CD4-positive, alpha-beta T cell (primary cell): ENCODE results near the gene FAM53A. TPM values are rescaled to one million over a fixed set of nuclear protein-coding genes. Genes with fewer than 3 reads are reported as not detected.

Experiments used
- ATAC-seq: fragments of 200-7000 bp; cut with Tn5 transposase; one replicate; pipeline ENCODE4 v1.10.0; 2022; ENCODE audit warnings: mild to moderate bottlenecking; ENCODE audit not compliant: poor library complexity
- CTCF ChIA-PET: fragments of 350-600 bp; sonication (Branson Sonifier 250); formaldehyde crosslinking; loops from one replicate; lab custom pipeline; 2021; ENCODE audit warnings: antibody characterized with exemption, inconsistent platforms; lab: Charles Lee
- POLR2A ChIA-PET: fragments of 350-600 bp; sonication (Branson Sonifier 250); formaldehyde crosslinking; loops from one replicate; lab custom pipeline; 2021; ENCODE audit warnings: antibody characterized with exemption, inconsistent platforms; lab: Charles Lee
- DNase-seq, 14 experiments: peaks; one replicate each; pipeline ENCODE4 v3.0.0-alpha.2; 2013 to 2020; ENCODE audit warnings: mixed read lengths in 2 of 14
- H3K27ac ChIP-seq, 2 donors: one replicate each; pipeline versions ENCODE4 v1.5.1 to v1.7.0; 2013; ENCODE audit warnings: low read length in 2 of 2, low read depth in 1 of 2, mild to moderate bottlenecking in 1 of 2
- H3K27me3 ChIP-seq, 2 experiments: 1 replicate in 1 of 2; 2 replicates in 1 of 2; pipeline versions ENCODE4 v1.6.1 to v1.7.0; 2013; ENCODE audit warnings: low read length in 2 of 2, control low read depth in 1 of 2, mild to moderate bottlenecking in 1 of 2, moderate library complexity in 1 of 2; ENCODE audit not compliant: insufficient read depth in 2 of 2, control insufficient read depth in 1 of 2
- H3K36me3 ChIP-seq: one replicate; pipeline ENCODE4 v1.6.1; 2013; ENCODE audit warnings: low read length, control low read depth; ENCODE audit not compliant: insufficient read depth
- H3K4me1 ChIP-seq: one replicate; pipeline ENCODE4 v1.6.1; 2013; ENCODE audit warnings: low read length, control low read depth; ENCODE audit not compliant: insufficient read depth
- H3K4me3 ChIP-seq: one replicate; pipeline ENCODE4 v1.5.1; 2013; ENCODE audit warnings: mild to moderate bottlenecking, low read length, moderate library complexity
- H3K9me3 ChIP-seq, 2 experiments: 1 replicate in 1 of 2; 2 replicates in 1 of 2; pipeline versions ENCODE4 v1.6.1 to v1.7.0; 2013; ENCODE audit warnings: low read length in 2 of 2, mild to moderate bottlenecking in 2 of 2, control low read depth in 1 of 2, moderate library complexity in 1 of 2; ENCODE audit not compliant: control insufficient read depth in 1 of 2, insufficient read depth in 1 of 2
- H3K27ac Mint-ChIP-seq: one replicate; pipeline ENCODE4 v1.8.0; 2020; ENCODE audit warnings: mixed read lengths
- H3K27me3 Mint-ChIP-seq: one replicate; pipeline ENCODE4 v1.8.0; 2021; ENCODE audit warnings: mixed read lengths
- H3K36me3 Mint-ChIP-seq: one replicate; pipeline ENCODE4 v1.8.0; 2021; ENCODE audit warnings: low read depth, mixed read lengths
- H3K4me1 Mint-ChIP-seq: one replicate; pipeline ENCODE4 v1.8.0; 2021; ENCODE audit warnings: low read depth, mixed read lengths
- H3K4me3 Mint-ChIP-seq: one replicate; pipeline ENCODE4 v1.8.0; 2020; ENCODE audit warnings: mild to moderate bottlenecking, mixed read lengths
- H3K9me3 Mint-ChIP-seq: one replicate; pipeline ENCODE4 v1.8.0; 2020; ENCODE audit warnings: mixed read lengths
- intact Hi-C, 2 experiments: fragments of 100-400 bp; cut with DNase I in 1 of 2; cut with micrococcal nuclease in 1 of 2; formaldehyde crosslinking; loops; one replicate each; pipeline versions ENCODE4 v1.15.1 to v1.9.0; 2023 to 2025; cut with DNase I, micrococcal nuclease
- total RNA-seq, 174 experiments: library from RNA in 2 of 174; stranded (reverse) in 2 of 174; gene quantifications; one replicate each; pipeline ENCODE4 v1.2.3 and lab custom pipeline; 2021 to 2026
- TF ChIP-seq, protein P1 (sequence below): fragments of 200-600 bp; IDR thresholded peaks from one replicate; pipeline ENCODE4 v1.8.0; 2022; ENCODE audit warnings: antibody characterized with exemption, mild to moderate bottlenecking

The FAM53A gene
- total RNA-seq, 2 experiments from 2014 or later, result 0.93 to 2.4 TPM

- Mint-ChIP-seq H3K9me3 (no peaks in the 10 kb centered on the region), H3K36me3 (peaks cover 3% of the 10 kb centered on the region), H3K27me3 (no peaks in the 10 kb centered on the region), H3K4me3 (no peak overlapping the region), H3K4me1 (no peaks in the 10 kb centered on the region), H3K27ac (no peak overlapping the region)
- H3K27me3 ChIP-seq, result no peaks in the 10 kb centered on the region
- no peak overlapping the region for H3K27ac ChIP-seq
- intact Hi-C loops, result no loop called here
- H3K36me3 ChIP-seq, result no peaks in the 10 kb centered on the region
- POLR2A ChIA-PET, result no interaction called here
- TF ChIP-seq, protein P1, sequence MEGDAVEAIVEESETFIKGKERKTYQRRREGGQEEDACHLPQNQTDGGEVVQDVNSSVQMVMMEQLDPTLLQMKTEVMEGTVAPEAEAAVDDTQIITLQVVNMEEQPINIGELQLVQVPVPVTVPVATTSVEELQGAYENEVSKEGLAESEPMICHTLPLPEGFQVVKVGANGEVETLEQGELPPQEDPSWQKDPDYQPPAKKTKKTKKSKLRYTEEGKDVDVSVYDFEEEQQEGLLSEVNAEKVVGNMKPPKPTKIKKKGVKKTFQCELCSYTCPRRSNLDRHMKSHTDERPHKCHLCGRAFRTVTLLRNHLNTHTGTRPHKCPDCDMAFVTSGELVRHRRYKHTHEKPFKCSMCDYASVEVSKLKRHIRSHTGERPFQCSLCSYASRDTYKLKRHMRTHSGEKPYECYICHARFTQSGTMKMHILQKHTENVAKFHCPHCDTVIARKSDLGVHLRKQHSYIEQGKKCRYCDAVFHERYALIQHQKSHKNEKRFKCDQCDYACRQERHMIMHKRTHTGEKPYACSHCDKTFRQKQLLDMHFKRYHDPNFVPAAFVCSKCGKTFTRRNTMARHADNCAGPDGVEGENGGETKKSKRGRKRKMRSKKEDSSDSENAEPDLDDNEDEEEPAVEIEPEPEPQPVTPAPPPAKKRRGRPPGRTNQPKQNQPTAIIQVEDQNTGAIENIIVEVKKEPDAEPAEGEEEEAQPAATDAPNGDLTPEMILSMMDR, result no peak
- ATAC-seq (no peak), DNase-seq (no peak)
- no peak overlapping the region for H3K4me3 ChIP-seq
- CTCF ChIA-PET, result no interaction called here
- H3K9me3 ChIP-seq, result no peaks in the 10 kb centered on the region
- H3K4me1 ChIP-seq, result no peaks in the 10 kb centered on the region
Observed at GRCh38 chr4:1653776-1654175, 30.3 kb downstream of the FAM53A start.

DNA sequence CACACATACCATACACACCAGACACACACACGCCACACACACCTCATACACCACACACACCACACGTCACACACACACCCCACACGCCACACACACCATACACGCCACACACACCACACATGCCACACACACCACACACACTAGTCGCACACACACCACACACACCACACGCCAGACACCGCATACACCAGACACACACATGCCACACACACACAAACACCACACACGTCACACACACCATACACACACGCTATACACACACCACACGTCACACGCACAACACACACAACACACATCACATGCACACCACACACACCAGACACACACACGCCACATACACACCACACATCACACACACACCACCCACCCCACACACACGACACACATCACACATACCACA lies 32.0 kb downstream of the FAM53A start:
- Mint-ChIP-seq H3K4me1 (no peaks in the 10 kb centered on the region), H3K36me3 (peaks cover 3% of the 10 kb centered on the region), H3K4me3 (no peak overlapping the region), H3K9me3 (no peaks in the 10 kb centered on the region), H3K27ac (no peak overlapping the region), H3K27me3 (no peaks in the 10 kb centered on the region)
- ChIA-PET CTCF (no interaction called here), POLR2A (no interaction called here)
- H3K4me1 ChIP-seq, result peaks cover 8% of the 10 kb centered on the region
- no peak for DNase-seq
- no peaks in the 10 kb centered on the region for H3K27me3 ChIP-seq
- ATAC-seq, result no peak
- H3K27ac ChIP-seq, result no peak overlapping the region
- intact Hi-C loops, result no loop called here
- no peaks in the 10 kb centered on the region for H3K9me3 ChIP-seq
- no peaks in the 10 kb centered on the region for H3K36me3 ChIP-seq
- TF ChIP-seq, protein P1, result no peak
- no peak overlapping the region for H3K4me3 ChIP-seq

DNA sequence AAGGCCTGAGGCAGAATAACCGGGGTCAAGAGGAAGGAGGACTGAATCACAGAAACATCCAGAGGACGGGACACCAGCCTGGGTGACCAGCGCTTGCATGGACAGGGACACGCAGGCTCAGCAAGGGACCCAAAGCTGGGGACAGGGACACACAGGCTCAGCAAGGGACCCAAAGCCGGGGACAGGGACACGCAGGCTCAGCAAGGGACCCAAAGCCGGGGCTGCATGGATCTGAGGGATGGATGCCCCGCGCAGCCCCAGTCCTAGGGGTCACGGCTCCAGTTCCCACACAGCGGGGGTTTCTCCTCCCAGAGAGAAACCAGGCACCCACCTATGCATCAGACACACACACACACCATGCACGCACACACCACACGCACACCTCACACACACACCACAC lies 32.5 kb downstream of the FAM53A start:
- ATAC-seq, result no peak
- no peaks in the 10 kb centered on the region for H3K36me3 ChIP-seq
- H3K4me1 Mint-ChIP-seq, result no peaks in the 10 kb centered on the region
- no peaks in the 10 kb centered on the region for H3K9me3 ChIP-seq
- H3K4me3 Mint-ChIP-seq, result no peak overlapping the region
- TF ChIP-seq, protein P1, result no peak
- H3K4me3 ChIP-seq, result no peak overlapping the region
- DNase-seq, result no peak
- no peak overlapping the region for H3K27ac ChIP-seq
- CTCF ChIA-PET, result no interaction called here
- peaks cover 8% of the 10 kb centered on the region for H3K4me1 ChIP-seq
- no peaks in the 10 kb centered on the region for H3K27me3 Mint-ChIP-seq
- no peak overlapping the region for H3K27ac Mint-ChIP-seq
- H3K9me3 Mint-ChIP-seq, result no peaks in the 10 kb centered on the region
- H3K36me3 Mint-ChIP-seq, result peaks cover 3% of the 10 kb centered on the region
- intact Hi-C loops, result no loop called here
- POLR2A ChIA-PET, result no interaction called here
- H3K27me3 ChIP-seq, result no peaks in the 10 kb centered on the region
